GM18858 (cell line): Measurements from ENCODE around the gene SCAF4.
"Not testable (repeated sequence)": the region's sequence is repeated elsewhere in the genome, so short reads cannot be mapped to it uniquely, and the experiment has no call there.

Experiments used
- ATAC-seq: cut with Tn5 transposase; IDR thresholded peaks from one replicate; pipeline ENCODE4 v1.9.1; 2021; ENCODE audit not compliant: unreplicated experiment

SCAF4 gene

DNA sequence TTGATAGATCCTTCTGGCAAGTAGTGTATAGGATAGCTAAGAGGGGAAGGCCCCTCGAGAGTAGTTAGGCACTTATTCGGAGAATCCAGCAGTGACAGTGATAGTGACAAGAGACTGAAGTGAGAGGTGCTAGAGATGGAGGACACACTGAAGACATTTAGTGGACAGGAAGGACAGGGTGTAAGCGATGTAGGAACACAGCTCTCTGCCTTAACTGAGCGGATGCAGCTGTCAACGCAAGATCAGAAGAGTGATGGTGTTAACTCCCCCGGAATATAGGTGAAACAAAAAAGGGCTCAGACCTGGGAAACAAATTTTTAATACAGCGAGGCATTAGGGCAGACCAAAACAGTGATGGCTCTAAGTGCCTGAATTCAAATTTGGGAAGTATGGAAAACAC, 56.6 kb downstream of the SCAF4 start:
- no peak for ATAC-seq

DNA sequence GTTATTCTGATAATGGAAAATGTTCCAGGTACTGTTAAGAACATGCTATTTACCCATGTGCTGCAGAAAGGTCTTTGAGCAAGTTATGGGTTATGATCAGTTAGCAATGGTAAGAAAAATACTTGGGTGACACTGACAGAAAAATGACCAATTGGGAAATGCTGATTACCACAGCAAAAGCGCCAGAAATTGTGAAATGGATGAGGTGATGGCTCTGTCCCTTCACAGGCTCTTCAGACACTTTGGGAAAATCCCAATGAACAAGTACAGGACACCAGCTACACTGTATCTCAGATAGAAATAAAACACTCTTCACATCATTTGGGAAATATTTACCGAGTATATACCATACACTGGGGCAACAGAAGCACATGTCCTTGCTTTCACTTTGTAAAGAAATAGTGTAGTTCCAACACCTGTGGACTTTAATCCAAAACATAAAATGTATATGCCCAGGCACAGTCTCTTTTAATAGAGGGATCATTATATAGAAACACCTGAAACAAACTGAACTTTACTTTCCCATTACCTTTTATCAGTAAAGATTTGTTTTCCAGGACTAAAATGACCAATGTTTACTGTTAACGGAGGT, 58.5 kb downstream of the SCAF4 start:
- ATAC-seq, result no peak

DNA sequence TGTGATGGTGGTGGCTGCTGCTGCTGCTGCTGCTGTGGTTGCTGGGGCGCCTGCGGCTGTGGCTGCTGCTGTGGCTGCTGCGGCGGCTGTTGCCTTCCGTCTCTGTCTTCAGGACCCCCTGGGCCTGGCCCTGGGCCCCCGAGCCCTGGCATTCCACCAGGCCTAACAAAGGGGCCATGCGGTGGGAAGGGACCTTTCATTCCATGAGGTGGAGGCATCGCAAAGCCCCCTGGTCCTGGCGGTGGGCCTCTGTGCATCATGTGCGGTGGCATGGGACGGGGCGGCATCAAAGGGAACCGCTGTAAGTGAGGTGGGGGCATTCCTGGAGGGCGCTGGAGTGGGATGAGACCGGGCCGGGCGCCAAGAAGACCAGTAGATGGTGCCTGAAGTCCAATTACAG, 60.0 kb downstream of the SCAF4 start:
- no peak for ATAC-seq

DNA sequence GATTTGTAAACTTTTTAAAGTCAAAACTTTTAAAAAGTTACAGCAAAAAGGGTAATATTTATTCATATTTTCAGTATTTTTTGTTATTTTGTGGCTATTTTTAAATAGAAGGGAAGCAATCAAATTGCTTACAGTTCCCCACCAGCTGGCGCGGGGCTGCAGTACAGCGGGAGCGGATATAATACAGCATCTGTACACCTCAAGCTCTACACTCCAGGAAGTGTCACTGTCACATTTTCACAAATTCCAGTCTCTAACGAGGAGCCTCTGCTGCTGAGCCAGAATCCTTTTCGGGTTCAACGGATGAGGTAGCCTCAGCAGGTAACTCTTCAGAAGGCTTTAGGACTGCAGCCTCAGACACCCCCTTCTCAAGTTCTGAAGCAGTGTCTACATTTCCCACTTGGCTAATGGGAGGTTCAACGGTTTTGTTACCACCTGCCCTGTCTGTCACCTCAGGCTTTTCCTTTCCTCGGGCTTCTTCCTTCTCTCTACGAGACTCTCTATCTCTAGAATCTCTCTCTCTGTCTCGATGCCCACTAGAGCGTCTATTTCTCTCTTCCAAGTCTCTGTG, 60.7 kb downstream of the SCAF4 start:
- ATAC-seq, result no peak

DNA sequence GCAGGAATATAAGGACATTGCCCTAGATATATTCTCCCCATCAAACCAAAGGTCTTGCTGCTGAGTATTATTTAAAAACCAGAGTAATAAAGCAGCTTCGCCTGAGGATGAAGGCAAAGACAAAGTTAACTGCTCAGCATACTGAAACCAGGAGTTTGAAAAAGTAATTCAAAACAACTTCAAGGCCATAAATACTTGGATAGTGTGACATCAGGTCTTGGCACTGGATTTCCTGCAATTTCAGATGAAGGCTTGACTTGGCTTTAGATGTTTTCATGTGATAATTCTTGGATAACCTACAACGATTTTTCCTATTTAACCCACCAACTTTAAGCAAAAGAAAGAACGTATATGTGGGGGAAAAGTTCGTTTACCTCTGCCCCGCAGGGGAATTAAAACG, 61.8 kb downstream of the SCAF4 start:
- no peak for ATAC-seq

DNA sequence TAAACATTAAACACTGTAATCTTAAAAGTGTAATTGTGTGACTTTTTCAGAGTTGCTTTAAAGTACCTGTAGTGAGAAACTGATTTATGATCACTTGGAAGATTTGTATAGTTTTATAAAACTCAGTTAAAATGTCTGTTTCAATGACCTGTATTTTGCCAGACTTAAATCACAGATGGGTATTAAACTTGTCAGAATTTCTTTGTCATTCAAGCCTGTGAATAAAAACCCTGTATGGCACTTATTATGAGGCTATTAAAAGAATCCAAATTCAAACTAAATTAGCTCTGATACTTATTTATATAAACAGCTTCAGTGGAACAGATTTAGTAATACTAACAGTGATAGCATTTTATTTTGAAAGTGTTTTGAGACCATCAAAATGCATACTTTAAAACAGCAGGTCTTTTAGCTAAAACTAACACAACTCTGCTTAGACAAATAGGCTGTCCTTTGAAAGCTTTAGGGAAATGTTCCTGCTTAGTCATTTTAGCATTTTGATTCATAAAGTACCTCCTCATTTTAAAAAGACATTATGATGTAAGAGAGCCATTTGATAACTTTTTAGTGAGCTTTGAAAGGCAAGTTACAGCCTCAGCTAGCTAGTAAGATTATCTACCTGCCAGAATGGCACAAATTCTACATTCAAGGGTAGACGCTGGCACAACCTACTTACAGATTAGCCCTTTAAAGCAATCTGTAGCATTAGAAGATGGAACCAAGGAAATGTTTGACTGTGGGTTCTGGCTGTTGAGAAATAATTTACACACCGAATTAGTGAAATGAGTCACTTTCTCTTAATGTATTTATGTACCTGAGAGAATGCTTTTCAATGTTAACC, 63.0 kb downstream of the SCAF4 start:
- ATAC-seq, result no peak

DNA sequence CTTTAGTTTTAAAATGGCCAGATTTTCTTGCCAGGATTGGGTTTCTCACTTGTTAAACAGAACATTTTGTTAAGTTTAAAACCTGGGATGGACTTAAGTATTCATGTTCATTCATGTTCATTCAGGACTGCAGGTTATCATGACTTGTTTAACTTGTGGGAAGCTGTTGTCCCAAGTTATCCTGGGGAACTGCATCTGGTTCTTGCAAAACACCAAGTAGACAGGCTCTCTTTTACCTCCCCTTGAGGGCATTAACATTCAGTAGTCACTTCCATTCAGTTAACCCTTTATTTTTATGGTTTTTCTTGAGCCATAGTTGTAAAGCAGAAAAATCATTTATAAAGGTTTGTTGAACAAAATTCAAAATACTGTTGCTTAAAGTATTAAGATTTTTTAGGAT, 64.3 kb downstream of the SCAF4 start:
- no peak for ATAC-seq

DNA sequence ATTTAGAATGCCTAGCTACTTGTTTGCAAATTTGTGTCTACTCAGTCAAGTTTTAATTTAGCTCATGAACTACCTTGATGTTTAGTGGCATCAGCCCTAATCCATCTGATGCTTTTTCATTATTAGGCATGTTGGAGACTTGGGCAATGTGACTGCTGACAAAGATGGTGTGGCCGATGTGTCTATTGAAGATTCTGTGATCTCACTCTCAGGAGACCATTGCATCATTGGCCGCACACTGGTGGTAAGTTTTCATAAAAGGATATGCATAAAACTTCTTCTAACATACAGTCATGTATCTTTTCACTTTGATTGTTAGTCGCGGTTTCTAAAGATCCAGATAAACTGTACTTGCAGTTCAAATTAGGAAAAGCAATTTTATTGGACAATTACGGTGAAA, 64.8 kb downstream of the SCAF4 start:
- ATAC-seq, result no peak

DNA sequence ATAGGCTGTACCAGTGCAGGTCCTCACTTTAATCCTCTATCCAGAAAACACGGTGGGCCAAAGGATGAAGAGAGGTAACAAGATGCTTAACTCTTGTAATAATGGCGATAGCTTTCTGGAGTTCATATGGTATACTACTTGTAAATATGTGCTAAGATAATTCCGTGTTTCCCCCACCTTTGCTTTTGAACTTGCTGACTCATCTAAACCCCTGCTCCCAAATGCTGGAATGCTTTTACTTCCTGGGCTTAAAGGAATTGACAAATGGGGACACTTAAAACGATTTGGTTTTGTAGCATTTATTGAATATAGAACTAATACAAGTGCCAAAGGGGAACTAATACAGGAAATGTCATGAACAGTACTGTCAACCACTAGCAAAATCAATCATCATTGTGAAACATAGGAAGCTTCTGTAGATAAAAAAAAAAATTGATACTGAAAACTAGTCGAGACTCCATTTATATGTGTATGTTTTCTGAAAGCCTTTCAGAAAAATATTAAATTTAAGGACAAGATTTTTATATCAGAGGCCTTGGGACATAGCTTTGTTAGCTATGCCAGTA, 65.4 kb downstream of the SCAF4 start:
- ATAC-seq, result no peak

DNA sequence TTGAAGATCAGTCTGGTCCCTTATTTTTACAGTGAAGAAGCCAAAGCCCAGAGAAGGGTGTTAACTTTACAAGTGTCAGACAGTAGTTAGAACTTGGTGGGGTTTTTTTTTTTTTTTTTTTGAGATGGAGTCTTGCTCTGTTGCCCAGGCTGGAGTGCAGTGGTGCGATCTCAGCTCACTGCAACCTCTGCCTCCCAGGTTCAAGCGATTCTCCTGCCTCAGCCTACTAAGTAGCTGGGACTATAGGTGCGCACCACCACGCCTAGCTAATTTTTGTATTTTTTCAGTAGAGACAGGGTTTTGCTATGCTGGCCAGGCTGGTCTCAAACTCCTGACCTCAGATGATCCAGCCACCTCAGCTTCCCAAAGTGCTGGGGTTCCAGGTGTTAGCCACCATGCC, 66.0 kb downstream of the SCAF4 start:
- not testable (repeated sequence) for ATAC-seq

DNA sequence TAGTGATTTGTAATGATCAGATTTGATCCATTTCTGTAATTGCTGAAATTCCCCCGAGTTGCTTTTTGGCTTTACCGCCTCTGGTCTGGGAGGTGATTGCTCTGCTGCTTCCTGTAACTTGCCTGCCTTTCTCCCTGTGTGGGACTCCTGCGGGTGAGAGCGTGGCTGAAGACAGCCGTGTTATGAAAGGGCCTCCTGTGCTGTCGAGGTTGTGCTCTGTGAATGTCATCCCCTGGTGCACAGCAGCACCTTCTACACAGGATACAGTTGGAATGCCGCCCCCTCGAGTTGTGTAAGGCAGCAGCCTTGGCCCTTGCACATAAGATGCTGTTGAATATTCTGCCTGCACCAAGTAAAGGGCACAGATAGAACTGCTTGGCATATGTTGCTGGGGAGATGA, 66.5 kb downstream of the SCAF4 start:
- ATAC-seq, result no peak

DNA sequence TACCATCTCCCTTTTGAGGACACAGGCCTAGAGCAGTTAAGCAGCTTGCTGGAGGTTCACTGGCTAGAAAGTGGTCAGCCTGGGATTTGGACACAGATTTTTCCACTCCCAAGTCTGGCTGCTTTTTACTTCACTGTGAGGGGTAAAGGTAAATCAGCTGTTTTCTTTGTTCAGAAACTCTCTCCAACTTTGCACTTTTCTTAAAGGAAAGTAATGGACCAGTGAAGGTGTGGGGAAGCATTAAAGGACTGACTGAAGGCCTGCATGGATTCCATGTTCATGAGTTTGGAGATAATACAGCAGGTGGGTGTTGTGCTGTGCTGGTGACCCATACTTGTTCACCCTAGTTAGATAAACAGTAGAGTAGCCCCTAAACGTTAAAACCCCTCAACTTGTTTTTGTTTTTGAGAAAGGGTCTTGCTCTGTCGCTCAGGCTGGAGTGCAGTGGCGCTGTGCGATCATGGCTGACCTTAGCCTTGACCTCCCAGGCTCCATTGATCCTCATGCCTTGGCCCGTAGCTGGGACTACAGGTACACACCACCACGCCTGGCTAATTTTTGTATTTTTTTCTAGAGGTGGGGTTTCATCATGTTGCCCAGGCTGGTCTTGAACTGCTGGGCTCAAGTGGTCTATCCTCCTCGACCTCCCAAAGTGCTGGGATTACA, 68.2 kb downstream of the SCAF4 start:
- no peak for ATAC-seq

DNA sequence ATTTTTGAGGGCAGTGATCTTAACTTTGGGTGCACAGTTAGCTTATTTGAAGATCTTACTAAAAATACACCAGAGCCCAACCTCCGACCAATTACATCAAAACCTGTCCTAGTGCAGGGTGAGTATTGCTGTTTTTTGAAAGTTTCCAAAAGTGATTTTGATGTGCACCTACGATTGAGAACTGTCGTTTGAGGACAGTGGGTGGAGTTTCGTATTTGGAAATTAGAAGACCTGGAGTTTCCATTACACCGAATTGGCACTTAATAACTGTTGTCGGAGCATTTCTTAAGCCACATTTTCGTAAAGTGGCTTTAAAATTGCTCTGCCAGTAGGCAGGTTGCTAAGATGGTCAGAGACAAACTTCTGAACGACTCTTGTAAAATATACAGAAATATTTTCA, 71.3 kb downstream of the SCAF4 start:
- no peak for ATAC-seq

DNA sequence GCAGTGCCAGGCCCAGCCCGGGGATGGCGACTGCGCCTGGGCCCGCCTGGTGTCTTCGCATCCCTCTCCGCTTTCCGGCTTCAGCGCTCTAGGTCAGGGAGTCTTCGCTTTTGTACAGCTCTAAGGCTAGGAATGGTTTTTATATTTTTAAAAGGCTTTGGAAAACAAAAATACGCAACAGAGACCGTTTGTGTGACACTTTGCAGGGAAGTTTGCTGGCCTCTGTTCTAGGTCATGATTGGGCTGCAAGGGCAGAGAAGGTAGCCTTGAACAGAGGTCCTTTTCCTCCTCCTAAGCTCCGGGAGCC, 71.7 kb downstream of the SCAF4 start:
- peak; percentile 25 for ATAC-seq

DNA sequence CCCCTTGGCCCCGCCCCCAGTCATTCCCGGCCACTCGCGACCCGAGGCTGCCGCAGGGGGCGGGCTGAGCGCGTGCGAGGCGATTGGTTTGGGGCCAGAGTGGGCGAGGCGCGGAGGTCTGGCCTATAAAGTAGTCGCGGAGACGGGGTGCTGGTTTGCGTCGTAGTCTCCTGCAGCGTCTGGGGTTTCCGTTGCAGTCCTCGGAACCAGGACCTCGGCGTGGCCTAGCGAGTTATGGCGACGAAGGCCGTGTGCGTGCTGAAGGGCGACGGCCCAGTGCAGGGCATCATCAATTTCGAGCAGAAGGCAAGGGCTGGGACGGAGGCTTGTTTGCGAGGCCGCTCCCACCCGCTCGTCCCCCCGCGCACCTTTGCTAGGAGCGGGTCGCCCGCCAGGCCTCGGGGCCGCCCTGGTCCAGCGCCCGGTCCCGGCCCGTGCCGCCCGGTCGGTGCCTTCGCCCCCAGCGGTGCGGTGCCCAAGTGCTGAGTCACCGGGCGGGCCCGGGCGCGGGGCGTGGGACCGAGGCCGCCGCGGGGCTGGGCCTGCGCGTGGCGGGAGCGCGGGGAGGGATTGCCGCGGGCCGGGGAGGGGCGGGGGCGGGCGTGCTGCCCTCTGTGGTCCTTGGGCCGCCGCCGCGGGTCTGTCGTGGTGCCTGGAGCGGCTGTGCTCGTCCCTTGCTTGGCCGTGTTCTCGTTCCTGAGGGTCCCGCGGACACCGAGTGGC, 72.2 kb downstream of the SCAF4 start, which contains the start of gene SOD1:
TSS of gene SOD1 (plus strand) at position 158 of the 723 bp plus-strand sequence. CDS start at position 235, 77 bp downstream.
- peak; percentile 90 for ATAC-seq

DNA sequence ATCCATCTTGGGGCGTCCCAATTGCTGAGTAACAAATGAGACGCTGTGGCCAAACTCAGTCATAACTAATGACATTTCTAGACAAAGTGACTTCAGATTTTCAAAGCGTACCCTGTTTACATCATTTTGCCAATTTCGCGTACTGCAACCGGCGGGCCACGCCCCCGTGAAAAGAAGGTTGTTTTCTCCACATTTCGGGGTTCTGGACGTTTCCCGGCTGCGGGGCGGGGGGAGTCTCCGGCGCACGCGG, 72.7 kb downstream of the SCAF4 start:
- peak; percentile 13 for ATAC-seq

DNA sequence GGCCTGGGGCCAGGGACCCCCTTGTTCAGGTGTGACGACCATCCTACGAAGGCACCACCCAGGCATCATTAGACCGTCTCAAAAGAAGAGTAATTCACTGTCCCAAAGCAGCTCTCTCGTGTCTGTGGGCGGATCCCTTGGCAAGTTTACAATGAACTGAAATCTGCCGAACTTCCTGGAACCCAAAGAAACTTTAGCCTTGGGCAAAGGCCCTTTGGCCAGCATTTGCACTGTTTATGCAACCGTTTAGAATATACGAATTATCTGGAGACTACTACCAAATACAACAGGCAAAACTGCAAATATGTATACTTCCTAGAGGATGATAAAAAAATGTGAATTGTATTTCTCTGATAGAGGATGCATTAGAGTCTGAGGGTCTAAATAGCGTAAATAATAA, 73.9 kb downstream of the SCAF4 start:
- no peak for ATAC-seq

DNA sequence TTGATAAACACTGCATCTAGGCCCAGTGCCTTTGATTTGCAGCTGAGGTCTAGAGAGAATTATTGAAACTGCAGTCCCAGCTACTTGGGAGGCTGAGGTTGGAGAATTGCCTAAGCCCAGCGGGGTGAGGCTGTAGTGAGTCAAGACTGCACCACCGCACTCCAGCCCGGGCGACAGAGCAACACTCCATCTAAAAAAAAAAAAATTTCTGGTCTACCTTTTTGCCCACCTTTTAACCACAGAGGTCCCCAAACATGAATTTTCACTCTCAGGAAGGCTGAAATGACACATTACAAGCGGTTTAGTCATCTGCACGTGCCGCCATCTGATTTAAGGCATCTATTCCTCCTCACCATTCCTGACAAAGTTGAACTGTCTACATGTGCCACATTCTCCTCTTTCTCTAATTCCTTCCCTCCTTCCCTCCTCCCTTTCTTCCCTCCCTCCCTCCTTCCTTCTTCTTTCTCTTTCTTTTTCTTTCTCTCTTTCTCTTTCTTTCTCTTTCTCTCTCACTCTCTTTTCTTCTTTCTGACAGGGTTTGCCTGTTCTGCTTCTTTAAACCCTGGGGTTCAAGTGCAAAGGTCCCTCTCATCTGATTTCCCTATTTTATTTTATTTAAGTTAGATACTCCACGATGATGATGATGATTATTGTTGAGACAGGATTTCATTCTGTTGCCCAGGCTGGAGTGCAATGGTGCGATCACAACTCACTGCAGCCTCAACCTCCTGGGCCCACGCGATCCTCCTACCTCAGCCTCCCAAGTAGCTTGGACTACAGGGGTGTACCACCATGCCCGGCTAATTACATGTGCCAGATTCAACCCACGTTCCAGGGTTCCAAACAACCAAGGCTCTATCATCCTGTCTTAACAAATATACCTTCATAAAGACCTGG, 75.5 kb downstream of the SCAF4 start:
- ATAC-seq, result no peak

DNA sequence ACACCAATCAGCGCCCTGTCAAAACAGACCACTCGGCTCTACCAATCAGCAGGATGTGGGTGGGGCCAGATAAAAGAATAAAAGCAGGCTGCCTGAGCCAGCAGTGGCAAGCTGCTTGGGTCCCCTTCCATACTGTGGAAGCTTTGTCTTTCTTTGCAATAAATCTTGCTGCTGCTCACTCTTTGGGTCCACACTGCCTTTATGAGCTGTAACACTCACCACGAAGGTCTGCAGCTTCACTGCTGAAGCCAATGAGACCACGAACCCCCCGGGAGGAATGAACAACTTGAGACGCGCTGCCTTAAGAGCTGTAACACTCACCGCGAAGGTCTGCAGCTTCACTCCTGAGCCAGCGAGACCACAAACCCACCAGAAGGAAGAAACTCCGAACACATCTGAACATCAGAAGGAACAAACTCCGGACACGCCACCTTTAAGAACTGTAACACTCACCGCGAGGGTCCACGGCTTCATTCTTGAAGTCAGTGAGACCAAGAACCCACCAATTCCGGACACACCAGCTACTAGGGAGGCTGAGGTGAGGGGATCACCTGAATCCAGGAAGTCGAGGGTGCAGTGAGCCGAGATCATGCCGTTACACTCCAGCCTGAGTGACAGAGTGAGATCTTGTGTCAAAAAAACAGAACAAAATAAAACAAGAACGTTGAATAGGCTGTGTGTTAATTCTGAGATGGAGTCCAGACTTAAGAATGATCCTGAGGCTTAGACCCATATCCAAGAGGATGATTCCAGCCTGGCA, 76.9 kb downstream of the SCAF4 start:
- ATAC-seq, result not testable (repeated sequence)

DNA sequence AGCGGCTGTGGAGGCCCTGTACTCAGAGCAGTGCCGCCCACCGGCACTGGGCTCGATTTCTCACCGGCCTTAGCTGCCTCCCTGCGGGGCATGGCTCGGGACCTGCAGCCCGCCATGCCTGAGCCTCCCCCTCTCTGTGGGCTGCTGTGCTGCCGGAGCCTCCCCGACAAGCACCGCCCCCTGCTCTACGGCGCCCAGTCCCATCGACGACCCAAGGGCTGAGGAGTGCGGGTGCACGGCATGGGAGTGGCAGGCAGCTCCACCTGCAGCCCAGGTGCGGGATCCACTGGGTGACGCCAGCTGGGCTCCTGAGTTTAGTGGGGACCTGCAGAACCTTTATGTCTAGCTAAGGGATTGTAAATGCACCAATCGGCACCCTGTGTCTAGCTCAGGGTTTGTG, 77.6 kb downstream of the SCAF4 start:
- no peak for ATAC-seq
